Measurements from ENCODE around the gene CSGALNACT2.

DNA sequence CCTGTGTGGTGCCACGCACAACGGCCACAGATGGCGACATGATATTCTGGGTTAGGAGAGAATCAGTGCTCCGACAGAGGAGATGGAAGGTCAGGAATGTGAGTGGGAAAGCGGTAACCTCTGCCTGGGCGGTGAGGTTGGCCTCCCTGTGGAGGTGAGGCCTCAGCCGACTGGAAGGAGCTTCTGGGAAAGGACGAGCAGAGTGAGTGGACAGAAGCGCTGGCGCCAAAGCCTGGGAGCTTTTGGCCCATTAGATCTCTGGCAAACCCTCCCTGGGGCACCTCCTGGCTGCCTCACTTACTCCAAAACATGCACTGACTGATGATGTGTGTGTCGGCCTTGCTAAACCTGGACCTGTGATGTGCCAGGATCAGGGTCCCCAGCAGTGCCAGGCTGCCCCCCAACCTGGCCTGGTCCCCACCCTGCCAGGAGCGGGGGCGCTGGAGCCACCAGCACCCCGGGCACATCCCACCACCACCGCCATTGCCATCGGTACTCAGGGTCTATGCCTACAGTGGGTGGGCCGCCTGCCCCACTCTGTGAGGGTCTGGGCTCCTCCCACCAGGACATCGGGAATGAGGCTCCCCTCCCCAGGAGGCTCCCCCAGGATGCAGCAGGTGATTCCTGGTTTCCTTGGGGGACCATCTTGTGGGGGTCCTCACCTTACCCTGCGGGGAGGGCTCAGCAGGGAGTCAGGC, 77.7 kb downstream of the CSGALNACT2 start:
- TF ChIP-seq, protein P1, sequence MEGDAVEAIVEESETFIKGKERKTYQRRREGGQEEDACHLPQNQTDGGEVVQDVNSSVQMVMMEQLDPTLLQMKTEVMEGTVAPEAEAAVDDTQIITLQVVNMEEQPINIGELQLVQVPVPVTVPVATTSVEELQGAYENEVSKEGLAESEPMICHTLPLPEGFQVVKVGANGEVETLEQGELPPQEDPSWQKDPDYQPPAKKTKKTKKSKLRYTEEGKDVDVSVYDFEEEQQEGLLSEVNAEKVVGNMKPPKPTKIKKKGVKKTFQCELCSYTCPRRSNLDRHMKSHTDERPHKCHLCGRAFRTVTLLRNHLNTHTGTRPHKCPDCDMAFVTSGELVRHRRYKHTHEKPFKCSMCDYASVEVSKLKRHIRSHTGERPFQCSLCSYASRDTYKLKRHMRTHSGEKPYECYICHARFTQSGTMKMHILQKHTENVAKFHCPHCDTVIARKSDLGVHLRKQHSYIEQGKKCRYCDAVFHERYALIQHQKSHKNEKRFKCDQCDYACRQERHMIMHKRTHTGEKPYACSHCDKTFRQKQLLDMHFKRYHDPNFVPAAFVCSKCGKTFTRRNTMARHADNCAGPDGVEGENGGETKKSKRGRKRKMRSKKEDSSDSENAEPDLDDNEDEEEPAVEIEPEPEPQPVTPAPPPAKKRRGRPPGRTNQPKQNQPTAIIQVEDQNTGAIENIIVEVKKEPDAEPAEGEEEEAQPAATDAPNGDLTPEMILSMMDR (IDR thresholded peaks at IDR 0.05) = no peak
- TF ChIP-seq POLR2A (IDR thresholded peaks at IDR 0.05) = no peak

Measured in thyroid gland (tissue), 4 donors.